ENCODE data around the gene GPAT3. TPM values are rescaled to one million over a fixed set of nuclear protein-coding genes. Genes with fewer than 3 reads are reported as not detected.
"Not testable (repeated sequence)": the region's sequence is repeated elsewhere in the genome, so short reads cannot be mapped to it uniquely, and the experiment has no call there.

Gene GPAT3
- 10 to 100 TPM; 12.0 to 15.9 (median 13.5) TPM for polyA plus RNA-seq (ENCODE audit: insufficient read depth in 1 of 5, insufficient read length in 5 of 5, low replicate concordance in 1 of 5)
- long read RNA-seq, donor 1, partial matches to known transcripts = 9 of 12 reads
- long read RNA-seq, donor 1, other reads (novel, unspliced or antisense) = 0 of 12 reads
- long read RNA-seq, donor 2, partial matches to known transcripts = 0 of 1 reads
- long read RNA-seq, donor 2, other reads (novel, unspliced or antisense) = 0 of 1 reads
- long read RNA-seq, donor 3 = 0 reads
- long read RNA-seq, donor 4 = 0 reads
- long read RNA-seq, donor 5, partial matches to known transcripts = 0 of 4 reads
- long read RNA-seq, donor 5, other reads (novel, unspliced or antisense) = 0 of 4 reads
- long read RNA-seq, donor 6, partial matches to known transcripts = 6 of 9 reads
- long read RNA-seq, donor 6, other reads (novel, unspliced or antisense) = 0 of 9 reads
- long read RNA-seq, donor 7, partial matches to known transcripts = 0 of 3 reads
- long read RNA-seq, donor 7, other reads (novel, unspliced or antisense) = 0 of 3 reads
- long read RNA-seq, donor 8, partial matches to known transcripts = 0 of 1 reads
- long read RNA-seq, donor 8, other reads (novel, unspliced or antisense) = 0 of 1 reads

GRCh38 chr4:83535520-83536361 lies at the start of gene GPAT3:
GPAT3 (plus strand) TSS chr4:83536108; CDS start chr4:83536623, 515 bp downstream.
- DNase-seq = peak; percentile 58 to 69

- no peak for DNase-seq
Observed at GRCh38 chr4:83486457-83487129, 49.3 kb upstream of the GPAT3 start.

- no peak for DNase-seq
Observed at GRCh38 chr4:83489711-83490326, 46.1 kb upstream of the GPAT3 start.

- DNase-seq = no peak
Observed at GRCh38 chr4:83490876-83491450, 44.9 kb upstream of the GPAT3 start.

- DNase-seq = not testable (repeated sequence)
Observed at GRCh38 chr4:83496085-83496917, 39.6 kb upstream of the GPAT3 start.

- DNase-seq = no peak
Observed at GRCh38 chr4:83498187-83498586, 37.7 kb upstream of the GPAT3 start.

- not testable (repeated sequence) for DNase-seq
Observed at GRCh38 chr4:83501671-83502070, 34.2 kb upstream of the GPAT3 start.

- DNase-seq = no peak
Observed at GRCh38 chr4:83503974-83504373, 31.9 kb upstream of the GPAT3 start.

GRCh38 chr4:83504503-83504902 lies 31.4 kb upstream of the GPAT3 start:
- no peak for DNase-seq

GRCh38 chr4:83504996-83505395 lies 30.9 kb upstream of the GPAT3 start:
- no peak for DNase-seq

- not testable (repeated sequence) for DNase-seq
Observed at GRCh38 chr4:83509156-83509585, 26.7 kb upstream of the GPAT3 start.

GRCh38 chr4:83510442-83510841 lies 25.5 kb upstream of the GPAT3 start:
- no peak for DNase-seq

GRCh38 chr4:83516042-83516772 lies 19.7 kb upstream of the GPAT3 start:
- no peak for DNase-seq

- no peak for DNase-seq
Observed at GRCh38 chr4:83522239-83522638, 13.7 kb upstream of the GPAT3 start.

- no peak for DNase-seq
Observed at GRCh38 chr4:83527671-83528070, 8.2 kb upstream of the GPAT3 start.

- DNase-seq = peak in 1 of 2 donors; percentile 6
Observed at GRCh38 chr4:83536362-83537272, 709 bp downstream of the GPAT3 start.

GRCh38 chr4:83542225-83542624 lies 6.3 kb downstream of the GPAT3 start:
- DNase-seq = no peak

- no peak for DNase-seq
Observed at GRCh38 chr4:83546786-83547185, 10.9 kb downstream of the GPAT3 start.

All from right lung (tissue), 10 donors.